Activated CD8-positive, alpha-beta memory T cell treated with anti-CD3 and anti-CD28 coated beads for 24 hours (primary cell): ENCODE measurements around the gene ACR.
"Not testable (repeated sequence)": the region's sequence is repeated elsewhere in the genome, so short reads cannot be mapped to it uniquely, and the experiment has no call there.

Experiments used
- DNase-seq: peaks from one replicate; pipeline ENCODE4 v3.0.0-alpha.2; 2020

ACR gene

GRCh38 chr22:50734343-50734771 is 3.6 kb upstream of the ACR start:
- DNase-seq, result no peak

- DNase-seq, result no peak
Observed at GRCh38 chr22:50734986-50735738, 2.8 kb upstream of the ACR start.

DNA sequence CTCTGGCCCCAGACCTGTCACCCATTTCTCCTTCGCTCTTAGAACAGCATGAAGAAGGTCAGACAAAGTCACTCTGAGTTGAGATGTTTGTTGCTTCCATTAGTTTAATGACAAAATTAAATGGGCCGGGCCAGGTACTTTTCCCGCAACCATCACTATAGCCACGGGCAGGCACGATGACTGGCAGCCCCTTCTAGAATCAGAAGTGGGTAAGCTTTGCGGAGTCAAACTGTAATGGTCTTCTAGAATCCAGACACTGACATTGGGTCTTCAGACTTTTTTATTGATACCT is 2.3 kb upstream of the ACR start:
- no peak for DNase-seq

DNA sequence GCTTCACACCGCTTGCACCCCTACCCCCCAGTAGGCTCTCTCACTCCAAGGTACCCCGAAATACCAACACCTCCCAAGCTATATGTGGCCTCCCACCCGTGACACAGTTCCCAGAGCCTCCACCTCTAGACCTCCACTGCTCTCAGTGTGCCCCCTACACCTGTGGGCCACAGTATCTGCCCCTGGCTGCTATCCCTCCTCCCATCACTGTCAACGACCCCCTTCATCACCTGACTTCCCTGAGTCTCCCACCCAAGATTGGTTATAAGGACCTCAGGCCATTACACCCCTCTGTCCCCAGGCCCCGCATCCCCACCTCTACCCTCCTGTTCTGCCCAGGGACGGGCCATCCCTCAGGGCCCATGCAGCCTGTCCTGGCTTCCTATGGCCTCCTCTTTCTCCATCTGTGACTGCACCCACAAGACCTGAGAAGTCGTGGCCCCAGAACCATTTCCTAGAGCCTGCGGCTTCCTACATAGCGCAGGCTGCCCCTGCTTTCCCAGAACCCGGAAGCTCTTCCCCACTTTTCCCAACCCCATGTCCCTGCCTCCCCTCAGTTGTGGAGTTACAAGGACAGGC is 734 bp downstream of the ACR start:
- peak; percentile 33 for DNase-seq

DNA sequence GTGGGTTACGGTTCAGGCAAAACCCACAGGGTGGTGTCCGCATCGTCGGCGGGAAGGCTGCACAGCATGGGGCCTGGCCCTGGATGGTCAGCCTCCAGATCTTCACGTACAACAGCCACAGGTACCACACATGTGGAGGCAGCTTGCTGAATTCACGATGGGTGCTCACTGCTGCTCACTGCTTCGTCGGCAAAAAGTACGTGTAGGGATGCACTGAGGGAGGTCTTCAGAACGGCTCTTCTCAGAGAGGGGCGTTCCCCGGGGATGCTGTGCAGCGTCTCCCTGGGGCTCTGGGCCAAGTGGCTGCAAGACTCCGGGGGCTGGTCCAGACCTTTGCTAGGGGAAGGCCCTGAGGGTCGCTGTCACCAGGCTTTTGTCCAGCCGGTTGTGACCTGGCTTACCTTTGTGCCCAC is 1.3 kb downstream of the ACR start:
- DNase-seq, result peak; percentile 46

GRCh38 chr22:50739894-50740293 is 1.9 kb downstream of the ACR start:
- DNase-seq, result peak; percentile 32

- peak; percentile 28 for DNase-seq
Observed at GRCh38 chr22:50740714-50741113, 2.7 kb downstream of the ACR start.

DNA sequence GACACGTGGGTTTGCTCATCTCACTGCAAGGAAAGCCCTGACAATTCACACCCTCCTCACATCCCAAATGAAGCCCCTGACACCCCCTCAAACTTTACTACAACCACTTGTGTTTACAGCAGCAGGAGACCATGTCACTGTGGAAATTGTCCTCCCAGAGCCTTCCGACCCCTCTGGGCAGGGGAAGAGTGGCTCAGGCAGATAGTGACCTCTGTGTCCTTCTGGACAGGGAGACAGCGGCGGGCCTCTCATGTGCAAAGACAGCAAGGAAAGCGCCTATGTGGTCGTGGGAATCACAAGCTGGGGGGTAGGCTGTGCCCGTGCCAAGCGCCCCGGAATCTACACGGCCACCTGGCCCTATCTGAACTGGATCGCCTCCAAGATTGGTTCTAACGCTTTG is 6.4 kb downstream of the ACR start:
- DNase-seq, result peak; percentile 21

- not testable (repeated sequence) for DNase-seq
Observed at GRCh38 chr22:50747521-50747920, 9.5 kb downstream of the ACR start.

- not testable (repeated sequence) for DNase-seq
Observed at GRCh38 chr22:50748630-50749029, 10.6 kb downstream of the ACR start.

DNA sequence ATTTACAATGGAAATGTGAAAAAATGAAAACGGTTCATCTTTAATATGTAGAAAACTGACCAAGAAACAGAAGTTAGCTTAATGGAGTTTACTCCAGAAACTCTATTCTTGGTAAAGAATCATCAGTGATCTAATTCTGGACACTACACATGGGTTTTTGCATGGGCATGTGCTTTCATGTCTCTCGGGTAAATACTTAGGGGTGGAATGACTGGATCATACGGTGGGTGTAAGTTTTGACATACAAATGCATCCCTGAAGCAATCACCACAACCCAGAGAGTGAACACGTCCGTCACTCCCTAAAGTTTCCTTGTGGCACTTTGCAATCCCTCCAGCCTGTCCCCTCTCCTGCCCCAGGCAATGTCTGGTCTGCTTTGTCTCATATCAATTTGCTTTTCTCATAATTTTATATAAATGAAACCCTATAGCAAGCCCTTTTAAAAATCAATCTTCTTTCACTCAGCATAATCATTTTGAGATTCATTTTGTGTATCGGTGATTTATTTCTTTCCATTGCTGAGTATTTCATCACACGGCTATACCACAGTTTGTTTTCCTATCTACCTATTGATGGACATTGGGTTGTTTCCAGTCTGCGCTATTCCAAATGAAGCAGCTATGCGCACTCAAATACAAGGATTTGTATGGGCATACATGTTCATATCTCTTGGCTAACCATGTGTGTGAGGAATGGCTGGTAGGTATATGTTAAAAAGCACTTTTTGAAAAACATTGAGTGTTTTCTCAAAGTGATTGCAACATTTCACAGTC is 11.5 kb downstream of the ACR start:
- not testable (repeated sequence) for DNase-seq

- DNase-seq, result not testable (repeated sequence)
Observed at GRCh38 chr22:50755251-50755650, 17.2 kb downstream of the ACR start.

- not testable (repeated sequence) for DNase-seq
Observed at GRCh38 chr22:50756406-50756805, 18.4 kb downstream of the ACR start.

DNA sequence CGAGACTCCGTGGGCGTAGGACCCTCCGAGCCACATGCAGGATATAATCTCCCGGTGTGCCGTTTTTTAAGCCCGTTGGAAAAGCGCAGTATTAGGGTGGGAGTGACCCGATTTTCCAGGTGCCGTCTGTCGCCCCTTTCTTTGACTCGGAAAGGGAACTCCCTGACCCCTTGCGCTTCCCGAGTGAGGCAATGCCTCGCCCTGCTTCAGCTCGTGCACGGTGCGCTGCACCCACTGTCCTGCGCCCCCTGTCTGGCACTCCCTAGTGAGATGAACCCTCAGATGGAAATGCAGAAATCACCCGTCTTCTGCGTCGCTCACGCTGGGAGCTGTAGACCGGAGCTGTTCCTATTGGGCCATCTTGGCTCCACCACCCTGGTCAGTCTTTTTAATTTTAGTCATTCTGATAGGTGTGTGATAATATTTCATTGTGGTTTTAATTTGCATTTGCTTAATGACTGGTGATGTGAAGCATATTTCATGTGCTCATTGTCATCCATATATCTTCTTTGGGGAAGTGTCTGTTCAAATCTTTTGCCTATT is 19.0 kb downstream of the ACR start:
- peak; percentile 85 for DNase-seq

DNA sequence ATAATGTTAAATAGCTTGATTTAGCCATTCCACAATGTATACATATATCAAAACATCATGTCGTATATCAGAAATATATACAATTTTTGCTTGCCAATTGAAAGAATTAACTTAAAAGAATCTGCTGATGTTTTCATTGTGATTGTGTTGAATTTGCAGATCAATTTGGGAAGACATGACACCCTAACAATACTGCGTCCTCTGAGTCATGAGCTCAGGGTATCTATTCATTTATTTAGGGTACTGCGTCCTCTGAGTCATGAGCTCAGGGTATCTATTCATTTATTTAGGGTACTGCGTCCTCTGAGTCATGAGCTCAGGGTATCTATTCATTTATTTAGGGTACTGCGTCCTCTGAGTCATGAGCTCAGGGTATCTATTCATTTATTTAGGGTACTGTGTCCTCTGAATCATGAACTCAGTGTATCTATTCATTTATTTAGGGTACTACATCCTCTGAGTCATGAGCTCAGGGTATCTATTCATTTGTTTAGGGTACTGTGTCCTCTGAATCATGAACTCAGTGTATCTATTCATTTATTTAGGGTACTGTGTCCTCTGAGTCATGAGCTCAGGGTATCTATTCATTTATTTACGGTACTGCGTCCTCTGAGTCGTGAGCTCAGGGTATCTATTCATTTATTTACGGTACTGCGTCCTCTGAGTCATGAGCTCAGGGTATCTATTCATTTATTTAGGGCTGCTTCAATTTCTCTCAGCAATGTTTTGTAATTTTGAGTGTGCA is 21.8 kb downstream of the ACR start:
- not testable (repeated sequence) for DNase-seq

- not testable (repeated sequence) for DNase-seq
Observed at GRCh38 chr22:50761829-50762228, 23.8 kb downstream of the ACR start.

- not testable (repeated sequence) for DNase-seq
Observed at GRCh38 chr22:50764288-50764687, 26.3 kb downstream of the ACR start.

DNA sequence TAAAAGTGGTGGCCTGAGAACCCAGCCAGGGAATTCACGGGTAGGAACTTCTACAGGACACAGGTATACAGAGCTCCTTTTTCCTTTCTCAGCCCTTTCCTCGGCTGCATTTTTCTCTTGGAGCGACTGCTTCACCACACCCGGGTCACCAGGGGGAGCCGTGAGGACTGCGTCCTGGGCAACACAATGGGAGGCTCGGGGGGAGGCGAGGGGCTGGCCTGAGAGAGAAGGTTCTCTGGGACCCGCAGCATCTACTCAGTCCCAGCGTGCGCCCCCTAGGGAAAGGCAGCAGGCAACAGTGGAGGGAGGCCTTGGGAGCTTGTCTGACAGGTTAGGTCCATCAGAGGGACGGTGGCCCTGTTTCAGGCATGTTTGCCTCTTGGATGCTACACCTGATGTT is 37.1 kb downstream of the ACR start:
- DNase-seq, result not testable (repeated sequence)

DNA sequence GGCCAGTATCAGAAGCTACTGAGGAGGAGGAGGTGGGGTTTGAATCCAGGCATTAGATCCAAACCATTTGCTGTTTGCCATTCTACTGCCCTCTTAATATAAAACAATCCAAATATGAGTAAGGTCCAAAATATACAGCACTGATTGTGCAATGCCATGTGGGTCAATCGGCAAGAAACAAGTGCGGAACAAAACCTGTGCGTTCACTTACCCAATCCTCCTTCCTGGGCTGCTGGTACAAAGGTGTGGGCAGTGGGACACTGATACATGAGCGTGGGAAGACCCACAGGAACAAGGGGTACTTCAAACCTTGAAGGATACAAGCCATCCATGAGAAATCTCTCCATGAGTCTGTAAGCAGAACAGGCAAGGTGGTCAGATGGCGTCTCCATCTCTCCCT is 39.6 kb downstream of the ACR start:
- DNase-seq, result not testable (repeated sequence)

DNA sequence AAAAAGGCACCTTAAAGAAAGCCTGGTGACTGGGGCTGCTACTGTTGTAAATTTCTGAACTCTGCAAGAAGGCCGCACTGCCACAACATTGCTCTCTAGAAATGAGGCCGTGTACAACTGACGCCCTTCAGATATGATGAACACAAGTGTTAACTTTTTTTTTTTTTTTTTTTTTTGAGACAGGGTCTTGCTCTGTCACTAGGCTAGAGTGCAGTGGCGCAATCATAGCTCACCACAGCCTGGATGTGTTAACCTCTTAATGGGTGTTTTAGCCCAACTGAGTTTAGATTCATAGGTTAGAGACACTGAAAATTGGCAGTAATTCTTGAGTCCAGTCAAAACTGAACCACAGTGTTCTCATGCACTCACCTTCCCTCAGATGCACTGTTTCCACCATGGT is 42.2 kb downstream of the ACR start:
- not testable (repeated sequence) for DNase-seq

GRCh38 chr22:50782253-50782652 is 44.2 kb downstream of the ACR start:
- not testable (repeated sequence) for DNase-seq

GRCh38 chr22:50783033-50783879 is 45.3 kb downstream of the ACR start, which contains the start of gene RABL2B:
TSS of gene RABL2B (minus strand) at chr22:50783636. CDS start at chr22:50782294, 1,342 bp downstream.
- peak; percentile 97 for DNase-seq
